Right lobe of liver (tissue), 6 donors: Measurements from ENCODE around the gene MAML2. TPM values are rescaled to one million over a fixed set of nuclear protein-coding genes. Genes with fewer than 3 reads are reported as not detected.

Source experiments
- ATAC-seq, 4 donors: fragments of 200-7000 bp; cut with Tn5 transposase; one replicate each; pipeline ENCODE4 v1.9.1; 2020; ENCODE audit warnings: mild to moderate bottlenecking in 4 of 4, moderate library complexity in 4 of 4
- DNase-seq, 3 donors: peaks; one replicate each; pipeline ENCODE4 v3.0.0-alpha.2; 2020
- H3K27ac ChIP-seq, 3 donors: fragments of 200-600 bp; one replicate each; pipeline ENCODE4 v1.8.0; 2022
- H3K27me3 ChIP-seq, 2 donors: fragments of 200-600 bp; one replicate each; pipeline ENCODE4 v1.8.0; 2022
- H3K36me3 ChIP-seq, 4 donors: fragments of 200-600 bp; sonication (generic) in 1 of 4; one replicate each; pipeline versions ENCODE4 v1.5.1 to v1.8.0; 2017 to 2022; ENCODE audit warnings: control low read depth in 1 of 4
- H3K4me1 ChIP-seq, 4 donors: fragments of 200-600 bp; sonication (generic) in 1 of 4; one replicate each; pipeline versions ENCODE4 v1.5.1 to v1.8.0; 2017 to 2022; ENCODE audit warnings: control low read depth in 1 of 4
- H3K4me3 ChIP-seq, 3 donors: fragments of 200-600 bp; one replicate each; pipeline ENCODE4 v1.8.0; 2022
- H3K9me3 ChIP-seq, 4 donors: fragments of 200-600 bp; sonication (generic) in 1 of 4; one replicate each; pipeline versions ENCODE4 v1.5.1 to v1.8.0; 2017 to 2022; ENCODE audit warnings: control low read depth in 1 of 4
- POLR2A ChIP-seq: fragments of 450-650 bp; IDR thresholded peaks from one replicate; pipeline ENCODE4 v1.6.1; 2017; ENCODE audit warnings: antibody characterized with exemption, mild to moderate bottlenecking
- WGBS: methylation state at CpG from one replicate; pipeline ENCODE4 v1.1.6; 2018; ENCODE audit warnings: low coverage, low lambda C conversion rate; ENCODE audit not compliant: insufficient coverage; ENCODE audit errors: missing lambda C conversion rate; 5-methylcytosine and 5-hydroxymethylcytosine counted together
- intact Hi-C, 2 donors: fragments of 100-400 bp; cut with DNase I; formaldehyde crosslinking; loops; one replicate each; pipeline versions ENCODE4 v1.11.2 to v1.14.1; 2022
- total RNA-seq, 6 experiments: library from RNA; depleted of rRNA in 2 of 6; stranded (reverse); fragments of >200 nt in 2 of 6; fragmentation: NEBNext Ultra II Directional in 3 of 6; extraction: Animal tissue kit (Norgen Biotek cat#: 25700) in 3 of 6; gene quantifications; one replicate each; pipeline versions ENCODE4 v1.1.0 to v1.2.4, GENCODE V29; 2016 to 2023
- TF ChIP-seq, protein P1 (sequence below), 4 donors: fragments of 200-600 bp in 3 of 4; fragments of 450-650 bp in 1 of 4; IDR thresholded peaks; one replicate each; pipeline versions ENCODE4 v1.5.1 to v1.8.0; 2016 to 2022; ENCODE audit warnings: antibody characterized with exemption in 4 of 4, mild to moderate bottlenecking in 2 of 4
- donor health status: DM: no; HTN: yes; CAD: no.
- donor health status: DM: no; HTN: no; CAD: no.
- donor health status: DM: no; HTN: no; CAD: no.
- donor health status: DM: no; HTN: yes; CAD: no.
- donor health status: DM: no; HTN: yes; CAD: no.

Gene MAML2
- total RNA-seq, 6 experiments from 2014 or later, result 0.92 to 2.3 (median 1.9) TPM

DNA sequence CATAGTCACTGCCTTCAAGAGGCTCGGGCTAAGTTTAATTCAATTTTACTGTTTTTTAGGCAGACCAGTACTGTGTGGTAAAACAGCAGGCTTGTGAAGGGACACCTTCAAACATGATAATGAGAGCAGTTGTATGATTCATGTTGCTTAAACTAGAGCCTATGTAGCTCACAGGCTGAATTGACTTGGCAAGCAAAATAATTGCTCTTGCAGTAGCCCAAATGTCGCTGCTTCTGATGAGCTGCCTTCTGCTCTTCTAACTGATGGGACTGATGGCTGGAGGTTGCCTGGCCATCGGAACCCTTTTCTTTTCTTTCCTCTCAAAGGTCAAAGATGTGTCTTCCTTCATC, 137.6 kb downstream of the MAML2 start:
- H3K36me3 ChIP-seq, result no peaks in the 10 kb centered on the region
- no peak for DNase-seq
- WGBS, result 63% methylated on average over 3 of the region's 3 CpGs
- H3K27me3 ChIP-seq, result no peaks in the 10 kb centered on the region
- H3K27ac ChIP-seq, result no peak overlapping the region
- TF ChIP-seq, protein P1, sequence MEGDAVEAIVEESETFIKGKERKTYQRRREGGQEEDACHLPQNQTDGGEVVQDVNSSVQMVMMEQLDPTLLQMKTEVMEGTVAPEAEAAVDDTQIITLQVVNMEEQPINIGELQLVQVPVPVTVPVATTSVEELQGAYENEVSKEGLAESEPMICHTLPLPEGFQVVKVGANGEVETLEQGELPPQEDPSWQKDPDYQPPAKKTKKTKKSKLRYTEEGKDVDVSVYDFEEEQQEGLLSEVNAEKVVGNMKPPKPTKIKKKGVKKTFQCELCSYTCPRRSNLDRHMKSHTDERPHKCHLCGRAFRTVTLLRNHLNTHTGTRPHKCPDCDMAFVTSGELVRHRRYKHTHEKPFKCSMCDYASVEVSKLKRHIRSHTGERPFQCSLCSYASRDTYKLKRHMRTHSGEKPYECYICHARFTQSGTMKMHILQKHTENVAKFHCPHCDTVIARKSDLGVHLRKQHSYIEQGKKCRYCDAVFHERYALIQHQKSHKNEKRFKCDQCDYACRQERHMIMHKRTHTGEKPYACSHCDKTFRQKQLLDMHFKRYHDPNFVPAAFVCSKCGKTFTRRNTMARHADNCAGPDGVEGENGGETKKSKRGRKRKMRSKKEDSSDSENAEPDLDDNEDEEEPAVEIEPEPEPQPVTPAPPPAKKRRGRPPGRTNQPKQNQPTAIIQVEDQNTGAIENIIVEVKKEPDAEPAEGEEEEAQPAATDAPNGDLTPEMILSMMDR (IDR thresholded peaks at IDR 0.05), result no peak
- TF ChIP-seq POLR2A, result no peak
- no peaks in the 10 kb centered on the region for H3K9me3 ChIP-seq
- no peak for ATAC-seq
- intact Hi-C loops, result no loop called here
- no peak overlapping the region for H3K4me3 ChIP-seq
- H3K4me1 ChIP-seq, result no peaks in the 10 kb centered on the region

DNA sequence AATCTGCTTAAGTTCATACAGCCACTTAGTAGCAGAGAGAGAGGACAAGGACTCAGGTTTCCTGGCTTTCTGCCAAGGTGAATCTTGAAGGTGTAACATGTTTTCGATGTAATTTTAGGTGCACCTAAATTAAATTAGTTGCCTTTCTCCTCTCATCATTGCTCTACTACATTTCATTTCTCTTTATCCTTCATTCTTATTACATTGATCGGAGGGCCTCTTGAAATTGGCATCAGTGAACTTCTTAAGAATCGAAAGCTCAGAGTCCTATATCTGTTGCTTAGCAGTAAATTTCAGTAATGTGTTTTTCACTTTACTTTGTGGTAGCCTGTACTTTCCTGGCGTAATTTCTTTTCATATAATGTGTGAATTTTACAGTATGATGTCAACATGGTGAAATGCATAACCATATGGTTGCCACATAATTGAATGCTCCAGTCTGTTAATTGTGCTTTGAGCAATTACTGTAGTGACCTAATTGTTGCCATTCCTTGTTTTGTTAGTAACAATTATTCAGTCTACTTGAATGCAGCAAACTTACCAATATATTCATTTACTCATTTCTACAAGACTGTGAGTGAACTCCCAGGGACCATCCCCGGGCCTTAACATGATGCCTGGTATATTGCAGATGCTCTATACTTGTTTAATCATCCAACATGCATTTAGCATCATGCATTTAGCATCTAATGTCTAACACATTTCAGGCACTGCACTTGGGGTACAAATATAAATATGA, 138.1 kb downstream of the MAML2 start:
- intact Hi-C loops, result no loop called here
- DNase-seq (no peak), ATAC-seq (no peak)
- 83% methylated on average over 5 of the region's 5 CpGs for WGBS
- TF ChIP-seq, protein P1 (IDR thresholded peaks at IDR 0.05), result no peak
- TF ChIP-seq POLR2A, result no peak
- H3K27me3 ChIP-seq, result no peaks in the 10 kb centered on the region
- no peaks in the 10 kb centered on the region for H3K36me3 ChIP-seq
- no peaks in the 10 kb centered on the region for H3K4me1 ChIP-seq
- no peak overlapping the region for H3K4me3 ChIP-seq
- no peak overlapping the region for H3K27ac ChIP-seq
- no peaks in the 10 kb centered on the region for H3K9me3 ChIP-seq

DNA sequence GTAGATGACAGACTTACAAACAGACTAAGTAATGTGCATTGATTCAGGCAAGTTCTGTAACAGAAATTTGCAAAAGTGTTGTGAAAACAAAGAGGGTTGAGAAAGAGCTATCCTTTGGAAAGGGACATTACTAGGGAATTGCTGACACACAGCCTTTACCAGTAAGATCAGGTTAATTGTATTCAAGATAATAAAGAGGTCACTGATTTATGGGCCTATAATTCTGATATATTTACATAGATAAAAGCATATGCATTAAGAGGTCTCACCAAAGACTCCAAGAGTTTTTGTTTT, 138.7 kb downstream of the MAML2 start:
- TF ChIP-seq, protein P1 (IDR thresholded peaks at IDR 0.05), result no peak
- TF ChIP-seq POLR2A, result no peak
- H3K4me1 ChIP-seq, result no peaks in the 10 kb centered on the region
- no peak overlapping the region for H3K4me3 ChIP-seq
- H3K27me3 ChIP-seq, result no peaks in the 10 kb centered on the region
- no peak for ATAC-seq
- DNase-seq, result no peak
- no peak overlapping the region for H3K27ac ChIP-seq
- intact Hi-C loops, result no loop called here
- no peaks in the 10 kb centered on the region for H3K9me3 ChIP-seq
- H3K36me3 ChIP-seq, result no peaks in the 10 kb centered on the region

DNA sequence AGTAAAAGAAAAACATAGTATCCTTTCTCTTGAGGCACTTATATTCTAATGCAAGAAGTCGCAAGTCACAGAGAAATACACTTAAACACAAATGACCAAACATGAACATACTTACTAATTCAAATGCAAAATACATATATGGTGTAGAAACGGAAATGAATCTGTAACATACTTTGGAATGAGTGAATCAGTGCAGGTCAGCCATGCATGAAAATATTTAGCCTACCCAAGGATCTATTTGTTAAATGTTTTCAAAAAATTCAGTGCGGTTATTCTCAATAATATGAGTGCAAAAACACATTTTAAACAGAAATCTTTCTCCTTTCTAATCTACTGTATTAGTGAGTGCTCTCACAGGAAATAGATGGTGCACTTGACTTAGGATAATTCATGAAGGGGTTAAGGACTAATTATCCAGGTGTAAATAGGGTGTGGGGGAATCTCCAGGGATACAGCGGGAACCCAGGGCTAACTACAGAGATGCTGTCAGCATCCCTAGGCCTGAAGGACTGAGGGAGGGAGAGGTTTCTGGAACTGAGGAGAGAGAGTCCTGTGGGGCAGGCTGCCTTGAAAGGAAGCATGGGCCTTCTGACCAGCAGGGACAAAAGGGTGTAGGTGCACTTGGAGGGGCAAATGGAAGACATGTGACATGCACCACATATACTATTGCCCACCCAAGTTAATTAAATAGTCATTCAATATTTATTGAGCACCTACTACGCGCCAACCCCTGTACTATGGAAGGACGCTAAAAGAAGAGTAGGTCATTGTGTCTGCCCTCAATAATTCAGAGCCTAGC, 139.2 kb downstream of the MAML2 start:
- Histone ChIP-seq H3K27ac (no peak overlapping the region), H3K36me3 (no peaks in the 10 kb centered on the region), H3K9me3 (no peaks in the 10 kb centered on the region), H3K4me3 (no peak overlapping the region), H3K27me3 (no peaks in the 10 kb centered on the region), H3K4me1 (no peaks in the 10 kb centered on the region)
- 66% methylated on average over 7 of the region's 7 CpGs for WGBS
- intact Hi-C loops, result no loop called here
- TF ChIP-seq, protein P1 (IDR thresholded peaks at IDR 0.05), result no peak
- no peak for TF ChIP-seq POLR2A
- no peak for DNase-seq
- ATAC-seq, result no peak
